ENCODE measurements around the gene CXXC1. TPM values are rescaled to one million over a fixed set of nuclear protein-coding genes. Genes with fewer than 3 reads are reported as not detected.
A peak's percentile ranks its signal among the peaks of the same experiment; 100 is the strongest.

Gene CXXC1
- total RNA-seq, 1 experiment from 2014 or later, result 54.7 TPM

DNA sequence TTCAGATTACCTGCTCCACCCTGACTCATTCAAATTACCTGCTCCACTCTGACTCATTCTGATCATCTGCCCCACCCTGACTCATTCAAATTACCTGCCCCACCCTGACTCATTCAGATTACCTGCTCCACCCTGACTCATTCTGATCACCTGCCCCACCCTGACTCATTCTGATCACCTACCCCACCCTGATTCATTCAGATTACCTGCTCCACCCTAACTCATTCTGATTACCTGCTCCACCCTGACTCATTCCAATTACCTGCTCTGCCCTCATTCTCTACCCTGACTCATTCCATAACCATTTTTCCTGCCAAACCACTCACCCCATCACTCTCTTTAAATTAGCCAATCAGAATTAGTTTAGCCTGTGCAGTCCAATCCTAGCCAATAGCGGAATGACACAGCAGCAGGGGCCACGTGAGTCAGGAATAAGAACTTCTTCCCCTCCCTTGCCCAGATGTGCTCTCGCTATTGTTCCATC, 47.4 kb downstream of the CXXC1 start:
- Histone ChIP-seq H3K79me2 (ENCODE audit: low read depth) (no peaks in the 10 kb centered on the region), H3F3A (ENCODE audit: insufficient read depth, low read depth) (peaks cover 23% of the 10 kb centered on the region), H3K4me3 (no peak overlapping the region), H3K27ac (peak overlapping the region; percentile 84), H4K20me1 (ENCODE audit: insufficient read depth) (no peaks in the 10 kb centered on the region), H3K27me3 (ENCODE audit: insufficient read depth, low read depth) (no peaks in the 10 kb centered on the region), H3K4me2 (no peak overlapping the region), H3K9me3 (ENCODE audit: insufficient read depth, low read depth) (peaks cover 8% of the 10 kb centered on the region; the same call in 1 of the 2 replicates), H3K9me2 (ENCODE audit: insufficient read depth) (no peaks in the 10 kb centered on the region), H3K4me1 (replicated peaks; ENCODE audit: insufficient read depth) (no peaks in the 10 kb centered on the region), H2AFZ (no peak overlapping the region), H3K36me3 (ENCODE audit: low read depth) (no peaks in the 10 kb centered on the region)
- CTCF ChIA-PET, result no interaction called here
- POLR2A ChIA-PET (ENCODE audit: unreplicated experiment), result no interaction called here
- intact Hi-C loops (cut with micrococcal nuclease; ENCODE audit: unreplicated experiment), result no loop called here
- no TSS peak for BruUV-seq (replicated peaks)
- DNase-seq, result peak; percentile 6 to 75
- TF ChIP-seq EZH2 (IDR thresholded peaks at IDR 0.05; ENCODE audit: low read depth), result no peak
- TF ChIP-seq, protein P1, sequence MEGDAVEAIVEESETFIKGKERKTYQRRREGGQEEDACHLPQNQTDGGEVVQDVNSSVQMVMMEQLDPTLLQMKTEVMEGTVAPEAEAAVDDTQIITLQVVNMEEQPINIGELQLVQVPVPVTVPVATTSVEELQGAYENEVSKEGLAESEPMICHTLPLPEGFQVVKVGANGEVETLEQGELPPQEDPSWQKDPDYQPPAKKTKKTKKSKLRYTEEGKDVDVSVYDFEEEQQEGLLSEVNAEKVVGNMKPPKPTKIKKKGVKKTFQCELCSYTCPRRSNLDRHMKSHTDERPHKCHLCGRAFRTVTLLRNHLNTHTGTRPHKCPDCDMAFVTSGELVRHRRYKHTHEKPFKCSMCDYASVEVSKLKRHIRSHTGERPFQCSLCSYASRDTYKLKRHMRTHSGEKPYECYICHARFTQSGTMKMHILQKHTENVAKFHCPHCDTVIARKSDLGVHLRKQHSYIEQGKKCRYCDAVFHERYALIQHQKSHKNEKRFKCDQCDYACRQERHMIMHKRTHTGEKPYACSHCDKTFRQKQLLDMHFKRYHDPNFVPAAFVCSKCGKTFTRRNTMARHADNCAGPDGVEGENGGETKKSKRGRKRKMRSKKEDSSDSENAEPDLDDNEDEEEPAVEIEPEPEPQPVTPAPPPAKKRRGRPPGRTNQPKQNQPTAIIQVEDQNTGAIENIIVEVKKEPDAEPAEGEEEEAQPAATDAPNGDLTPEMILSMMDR (conservative IDR thresholded peaks at IDR 0.05), result no peak

DNA sequence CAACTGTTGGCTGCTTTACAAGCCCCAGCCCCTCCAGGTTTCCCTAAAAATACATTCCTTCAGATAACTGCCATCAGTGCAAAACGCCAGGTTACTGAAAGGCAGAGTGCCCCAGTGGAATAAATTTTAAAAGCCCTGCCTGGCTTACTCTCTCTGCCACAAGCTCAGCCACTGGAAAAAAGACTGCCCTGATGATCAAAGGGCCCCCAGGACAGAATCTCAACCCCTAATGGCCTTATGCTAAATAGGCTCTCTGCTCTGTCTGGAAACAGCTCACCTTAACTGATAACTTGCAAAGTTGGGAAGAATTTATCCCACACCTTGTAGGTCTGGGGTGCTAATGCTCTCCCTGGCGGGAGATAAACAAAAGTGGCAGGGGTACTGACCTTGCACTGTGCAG, 55.1 kb downstream of the CXXC1 start:
- POLR2A ChIA-PET (ENCODE audit: unreplicated experiment), result no interaction called here
- DNase-seq, result no peak
- intact Hi-C loops (cut with micrococcal nuclease; ENCODE audit: unreplicated experiment), result no loop called here
- TF ChIP-seq EZH2 (IDR thresholded peaks at IDR 0.05; ENCODE audit: low read depth), result no peak
- TF ChIP-seq, protein P1 (conservative IDR thresholded peaks at IDR 0.05), result no peak
- H3K4me1 ChIP-seq (replicated peaks; ENCODE audit: insufficient read depth), result no peaks in the 10 kb centered on the region
- no TSS peak for BruUV-seq (replicated peaks)
- H3F3A ChIP-seq (ENCODE audit: insufficient read depth, low read depth), result no peaks in the 10 kb centered on the region
- no peaks in the 10 kb centered on the region for H4K20me1 ChIP-seq (ENCODE audit: insufficient read depth)
- no peaks in the 10 kb centered on the region for H3K27me3 ChIP-seq (ENCODE audit: insufficient read depth, low read depth)
- CTCF ChIA-PET, result no interaction called here
- no peaks in the 10 kb centered on the region for H3K9me3 ChIP-seq (ENCODE audit: insufficient read depth, low read depth)
- no peaks in the 10 kb centered on the region for H3K79me2 ChIP-seq (ENCODE audit: low read depth)
- H3K27ac ChIP-seq, result no peak overlapping the region
- no peak overlapping the region for H3K4me2 ChIP-seq
- no peak overlapping the region for H2AFZ ChIP-seq
- H3K36me3 ChIP-seq (ENCODE audit: low read depth), result no peaks in the 10 kb centered on the region
- no peaks in the 10 kb centered on the region for H3K9me2 ChIP-seq (ENCODE audit: insufficient read depth)
- no peak overlapping the region for H3K4me3 ChIP-seq

Other genes with a start within 250 kb of the CXXC1 start
- 23.3 and 25.4 TPM in 2 replicates for gene MYO5B, start 92.5 kb downstream of the CXXC1 start, total RNA-seq (2021)
- 1.9 and 2.1 TPM in 2 replicates for gene CFAP53, start 21.2 kb downstream of the CXXC1 start, total RNA-seq (2021)
- gene MBD1, start 6.2 kb downstream of the CXXC1 start, total RNA-seq (2021), result 43.2 and 43.5 TPM in 2 replicates
- gene SKA1, start 87.4 kb upstream of the CXXC1 start, total RNA-seq (2021), result 14.7 and 18.3 TPM in 2 replicates

Measured in PC-9 (cell line).